ENCODE data around the gene ADARB2.
"Not testable (repeated sequence)": the region's sequence is repeated elsewhere in the genome, so short reads cannot be mapped to it uniquely, and the experiment has no call there.

Gene ADARB2

DNA sequence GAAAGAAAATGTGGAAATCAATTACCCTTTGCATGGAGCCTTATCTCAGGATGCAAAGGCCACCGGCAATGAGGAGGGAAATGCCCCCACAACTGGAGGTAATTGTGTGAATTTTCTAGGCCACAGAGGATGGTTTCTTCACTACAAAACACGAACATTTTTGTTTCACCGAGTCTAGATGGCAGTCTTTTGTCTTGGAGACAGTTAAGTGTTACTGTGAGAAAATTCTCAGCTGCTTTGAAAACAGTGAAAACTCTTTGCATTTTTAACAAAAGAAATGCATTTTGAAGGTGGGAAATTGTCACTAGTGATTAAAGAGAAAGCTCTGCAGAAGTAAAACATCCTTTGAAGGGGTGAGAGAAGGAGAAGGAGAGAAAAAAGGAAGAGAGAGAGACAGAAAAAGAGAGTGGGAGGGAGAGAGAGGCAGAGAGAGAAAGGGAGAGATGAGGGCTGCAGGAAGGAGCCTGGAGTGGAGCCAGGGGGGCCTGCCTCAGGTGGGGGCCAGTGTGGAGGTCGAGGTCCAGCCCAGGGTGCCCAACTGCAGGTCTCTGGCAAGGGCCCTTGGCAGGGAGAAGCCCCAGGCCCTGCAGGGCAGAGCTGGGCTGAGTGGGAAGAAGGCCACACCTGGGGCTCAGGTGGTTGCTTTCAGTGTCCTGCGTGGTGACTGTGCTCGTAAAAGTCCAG lies 261.4 kb downstream of the ADARB2 start:
- peaks cover 3% of the 10 kb centered on the region for H3K36me3 Mint-ChIP-seq

DNA sequence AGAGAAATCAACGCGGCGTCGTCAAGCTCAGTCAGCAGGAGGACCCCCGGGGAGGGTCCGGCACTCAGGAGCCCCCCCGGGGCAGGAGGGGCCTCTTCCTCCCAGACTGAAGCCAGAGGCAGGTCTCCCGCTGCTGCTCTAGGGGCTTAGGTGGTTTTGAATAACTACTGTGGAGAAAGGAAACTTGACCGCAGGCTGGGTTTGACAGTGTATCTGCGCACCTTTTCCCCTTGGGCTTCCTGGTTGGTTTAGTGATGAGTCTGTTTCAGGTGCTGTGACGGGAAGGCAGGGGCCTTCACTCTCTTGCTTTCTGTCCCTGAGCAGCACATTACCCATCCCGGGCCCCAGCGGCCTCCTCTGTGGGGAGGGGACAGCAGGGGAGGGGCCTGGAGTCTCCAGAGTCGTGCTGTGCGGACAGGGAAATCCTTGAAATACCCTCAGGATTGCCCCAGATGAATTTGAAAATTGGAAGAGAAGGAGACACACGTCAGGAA lies 262.2 kb downstream of the ADARB2 start:
- Mint-ChIP-seq H3K27me3 (no peaks in the 10 kb centered on the region), H3K9me3 (peaks cover 2% of the 10 kb centered on the region), H3K36me3 (peaks cover 3% of the 10 kb centered on the region), H3K27ac (no peak overlapping the region), H3K4me3 (no peak overlapping the region), H3K4me1 (peaks cover 17% of the 10 kb centered on the region)
- ATAC-seq (ENCODE audit: low read depth) (no peak), DNase-seq (ENCODE audit: low spot score in 2 of 2) (no peak)

More for the DNA sequence above, 261.4 kb downstream of the ADARB2 start:
- ATAC-seq (ENCODE audit: low read depth) (no peak), DNase-seq (ENCODE audit: low spot score in 2 of 2) (no peak)
- no peaks in the 10 kb centered on the region for H3K27me3 Mint-ChIP-seq
- H3K27ac Mint-ChIP-seq = peak overlapping the region; percentile 12
- H3K4me3 Mint-ChIP-seq = no peak overlapping the region
- H3K4me1 Mint-ChIP-seq = peaks cover 19% of the 10 kb centered on the region
- H3K9me3 Mint-ChIP-seq = peaks cover 3% of the 10 kb centered on the region

DNA sequence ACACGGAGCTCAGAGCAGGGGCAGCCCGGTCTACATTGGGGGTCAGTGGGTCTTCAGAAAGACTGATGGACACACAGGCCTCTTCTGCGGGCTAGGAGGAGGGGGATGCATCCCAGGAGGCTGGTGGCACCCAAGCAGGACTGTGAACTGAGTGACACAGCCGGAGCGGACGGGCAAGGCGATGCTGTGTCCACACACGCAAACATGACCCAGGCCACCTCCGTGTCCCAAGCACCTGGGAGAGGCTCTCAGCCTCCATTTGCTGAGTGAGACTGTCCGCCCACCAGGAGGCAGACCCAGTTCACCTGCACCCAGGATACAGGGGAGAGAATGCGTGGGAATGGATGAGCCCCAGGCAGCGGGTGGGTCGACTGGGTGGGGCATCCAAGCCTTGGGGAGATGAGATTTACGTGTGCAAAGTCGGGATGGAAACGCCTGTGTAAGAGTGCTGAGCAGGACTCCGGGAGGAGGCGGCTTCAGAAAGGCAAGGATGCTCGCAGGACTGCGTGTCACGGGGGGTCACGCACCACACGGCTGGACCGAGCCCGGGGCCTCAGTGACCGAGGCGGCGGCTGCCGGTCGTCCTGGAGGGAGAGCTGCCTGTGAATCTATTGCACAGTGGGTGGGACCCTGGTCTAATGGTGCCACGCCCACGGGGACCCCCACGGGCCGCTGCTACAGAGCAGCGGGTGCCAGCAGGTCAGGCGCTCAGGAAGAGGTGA lies 262.8 kb downstream of the ADARB2 start:
- ATAC-seq (ENCODE audit: low read depth) (no peak), DNase-seq (ENCODE audit: low spot score in 2 of 2) (no peak)
- H3K9me3 Mint-ChIP-seq = peaks cover 2% of the 10 kb centered on the region
- peaks cover 18% of the 10 kb centered on the region for H3K4me1 Mint-ChIP-seq
- H3K36me3 Mint-ChIP-seq = peaks cover 3% of the 10 kb centered on the region
- no peak overlapping the region for H3K27ac Mint-ChIP-seq
- no peak overlapping the region for H3K4me3 Mint-ChIP-seq
- no peaks in the 10 kb centered on the region for H3K27me3 Mint-ChIP-seq

DNA sequence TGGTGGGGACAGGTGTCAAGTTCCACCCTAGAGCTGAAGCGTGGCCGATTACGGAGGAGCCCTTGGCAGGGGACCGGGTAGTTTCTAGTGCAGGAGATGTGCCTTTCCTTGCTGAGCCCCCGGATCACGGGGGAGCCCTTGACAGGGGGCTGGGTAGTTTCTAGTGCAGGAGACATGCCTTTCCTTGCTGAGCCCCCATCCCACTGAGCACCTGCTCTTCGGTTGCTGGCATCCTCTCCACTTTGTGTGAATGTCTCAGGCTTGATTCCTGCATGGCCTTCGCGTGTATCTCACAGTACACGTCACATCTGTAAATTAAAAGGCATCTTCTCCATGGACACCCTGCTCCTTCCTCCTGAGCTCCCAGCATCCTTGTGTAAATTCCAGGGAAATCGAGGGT lies 263.5 kb downstream of the ADARB2 start:
- H3K27ac Mint-ChIP-seq = no peak overlapping the region
- H3K36me3 Mint-ChIP-seq = peaks cover 3% of the 10 kb centered on the region
- no peak overlapping the region for H3K4me3 Mint-ChIP-seq
- no peak for DNase-seq (ENCODE audit: low spot score in 2 of 2)
- H3K9me3 Mint-ChIP-seq = peaks cover 2% of the 10 kb centered on the region
- no peak for ATAC-seq (ENCODE audit: low read depth)
- peaks cover 20% of the 10 kb centered on the region for H3K4me1 Mint-ChIP-seq
- no peaks in the 10 kb centered on the region for H3K27me3 Mint-ChIP-seq

DNA sequence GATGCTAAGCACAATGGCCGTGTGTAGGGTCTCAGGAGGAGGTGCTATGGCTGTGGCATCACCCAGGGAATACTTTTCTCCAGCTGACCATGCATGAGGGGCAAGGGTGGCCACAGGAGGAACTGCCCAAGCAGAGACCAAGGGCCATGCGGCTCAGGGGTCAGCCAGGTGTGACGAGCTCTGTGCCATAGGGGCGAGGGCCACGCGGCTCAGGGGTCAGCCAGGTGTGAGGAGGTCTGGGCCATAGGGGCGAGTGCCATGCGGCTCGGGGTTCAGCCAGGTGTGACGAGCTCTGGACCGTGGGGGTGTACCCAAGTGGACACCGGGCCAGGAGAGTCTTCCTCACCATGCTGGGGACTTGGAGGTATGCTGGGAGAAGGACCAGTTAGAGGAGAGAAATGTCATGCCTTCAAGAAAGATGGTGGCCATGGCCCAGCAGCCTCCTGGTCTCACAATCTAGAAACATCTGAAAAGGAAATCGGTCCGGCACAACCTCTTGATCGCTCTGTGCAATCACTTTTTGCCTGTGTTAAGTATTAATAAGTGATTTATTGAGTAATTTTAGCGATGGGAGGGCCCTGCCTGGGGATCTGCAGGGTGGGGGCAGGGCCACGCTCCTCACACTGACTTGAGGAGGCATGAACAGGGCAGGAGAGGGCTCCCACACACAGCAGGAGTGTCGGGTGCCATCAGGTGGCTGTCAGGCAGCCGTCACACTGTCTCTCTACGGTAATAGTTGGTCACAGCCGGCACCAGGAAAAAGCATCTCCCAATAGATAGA lies 265.0 kb downstream of the ADARB2 start:
- ATAC-seq (ENCODE audit: low read depth) = no peak
- peaks cover 20% of the 10 kb centered on the region for H3K4me1 Mint-ChIP-seq
- H3K27ac Mint-ChIP-seq = no peak overlapping the region
- no peaks in the 10 kb centered on the region for H3K9me3 Mint-ChIP-seq
- no peak overlapping the region for H3K4me3 Mint-ChIP-seq
- DNase-seq (ENCODE audit: low spot score in 2 of 2) = no peak
- H3K27me3 Mint-ChIP-seq = no peaks in the 10 kb centered on the region
- H3K36me3 Mint-ChIP-seq = no peaks in the 10 kb centered on the region

DNA sequence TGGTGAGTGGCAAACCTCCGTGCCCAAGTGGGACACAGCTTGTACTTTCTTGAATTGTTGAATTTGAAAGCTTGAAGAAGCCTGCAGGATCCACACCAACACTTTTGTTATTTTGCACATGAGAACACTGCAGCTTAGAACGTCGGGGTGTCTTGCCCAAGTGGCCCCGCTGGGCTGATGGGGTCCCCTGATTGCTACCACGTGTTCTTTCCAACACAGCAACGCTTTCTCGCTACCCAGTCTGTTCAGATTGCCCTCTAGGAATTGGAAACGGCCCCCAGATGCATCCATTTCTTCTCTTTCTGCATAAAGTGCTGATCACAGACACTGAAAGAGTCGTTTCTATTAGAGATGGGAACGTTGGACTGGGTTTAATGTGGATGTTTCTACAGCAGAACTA lies 268.5 kb downstream of the ADARB2 start:
- Mint-ChIP-seq H3K27ac (no peak overlapping the region), H3K9me3 (no peaks in the 10 kb centered on the region), H3K27me3 (no peaks in the 10 kb centered on the region), H3K4me1 (peaks cover 18% of the 10 kb centered on the region), H3K36me3 (no peaks in the 10 kb centered on the region), H3K4me3 (no peak overlapping the region)
- DNase-seq (ENCODE audit: low spot score in 2 of 2) = no peak
- ATAC-seq (ENCODE audit: low read depth) = no peak

DNA sequence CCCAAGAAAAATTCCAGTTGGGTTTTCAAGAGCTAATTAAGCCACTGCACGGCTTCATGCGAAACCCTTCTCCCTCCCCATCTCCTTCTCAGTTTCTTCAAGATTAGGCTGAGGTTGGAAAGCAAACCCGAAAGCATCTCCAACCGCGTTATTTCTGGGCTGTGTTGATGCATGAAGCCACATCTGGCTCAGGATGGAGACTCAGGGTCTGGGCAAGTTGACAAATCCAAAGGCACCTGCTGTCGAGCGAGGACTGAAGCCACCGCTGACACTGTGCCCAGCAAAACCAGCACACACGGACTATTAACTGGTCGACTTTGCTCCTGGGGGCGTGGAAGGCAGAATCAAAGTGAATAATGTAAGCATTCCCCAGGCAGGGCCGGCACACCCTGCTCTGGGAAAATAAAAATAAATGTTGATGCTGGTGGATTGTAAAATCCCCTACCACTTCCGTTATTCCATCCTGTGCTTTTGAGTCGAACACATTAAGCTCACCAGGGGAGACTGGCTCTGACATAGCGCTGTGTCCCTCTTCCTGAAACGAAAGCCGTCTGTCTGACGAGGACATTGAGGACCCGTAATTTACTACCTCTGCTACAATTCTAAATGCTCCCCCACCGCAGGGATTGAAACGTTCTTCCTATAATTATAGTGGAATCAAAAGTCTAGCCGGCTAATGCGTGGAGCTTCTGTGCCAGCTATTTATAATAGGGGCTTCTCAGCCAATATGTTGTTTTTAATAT lies 269.8 kb downstream of the ADARB2 start:
- Mint-ChIP-seq H3K4me3 (no peak overlapping the region), H3K4me1 (peaks cover 24% of the 10 kb centered on the region), H3K27ac (no peak overlapping the region), H3K27me3 (no peaks in the 10 kb centered on the region), H3K36me3 (no peaks in the 10 kb centered on the region), H3K9me3 (no peaks in the 10 kb centered on the region)
- ATAC-seq (ENCODE audit: low read depth) (no peak), DNase-seq (ENCODE audit: low spot score in 2 of 2) (no peak)

DNA sequence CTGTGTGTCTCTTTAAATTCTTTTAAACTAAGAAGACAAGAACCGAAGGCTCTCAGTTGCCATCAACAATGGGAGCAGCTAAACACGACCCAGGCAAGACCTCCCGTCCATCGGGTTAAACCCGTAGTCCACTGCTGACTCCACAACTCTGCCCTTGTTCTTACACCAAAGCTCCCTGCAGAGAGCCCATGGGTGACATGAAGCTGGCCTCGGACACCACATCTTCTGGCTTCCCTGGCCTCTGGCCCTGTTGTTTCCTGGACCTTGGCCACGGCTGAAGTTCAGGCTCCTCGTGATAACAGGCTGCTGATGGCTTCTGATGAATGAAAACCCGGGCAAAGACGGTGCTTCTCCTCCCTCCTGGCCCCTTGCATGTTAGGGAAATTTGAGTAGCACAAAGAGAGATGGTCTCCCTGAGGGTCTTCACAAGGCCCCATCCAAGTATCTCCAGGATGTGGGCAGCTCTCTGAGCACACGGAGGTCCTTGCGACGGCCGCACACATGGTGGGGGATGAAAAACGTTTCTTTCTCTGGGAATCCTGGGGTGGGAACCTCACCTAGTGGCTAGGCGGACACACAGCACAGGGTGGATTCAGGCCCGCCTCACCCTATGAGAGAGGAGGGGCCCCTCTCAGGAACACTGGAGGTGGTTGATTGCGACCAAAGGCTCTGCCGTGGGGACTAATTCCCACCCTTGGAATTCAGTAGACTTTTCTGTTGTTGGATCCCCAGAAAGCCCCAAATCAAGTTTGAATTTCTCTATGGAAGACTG lies 271.1 kb downstream of the ADARB2 start:
- Mint-ChIP-seq H3K9me3 (no peaks in the 10 kb centered on the region), H3K36me3 (no peaks in the 10 kb centered on the region), H3K27me3 (no peaks in the 10 kb centered on the region), H3K4me1 (peaks cover 28% of the 10 kb centered on the region), H3K27ac (peak overlapping the region; percentile 50), H3K4me3 (peak overlapping the region; percentile 79)
- ATAC-seq (ENCODE audit: low read depth) (no peak), DNase-seq (ENCODE audit: low spot score in 2 of 2) (no peak)

DNA sequence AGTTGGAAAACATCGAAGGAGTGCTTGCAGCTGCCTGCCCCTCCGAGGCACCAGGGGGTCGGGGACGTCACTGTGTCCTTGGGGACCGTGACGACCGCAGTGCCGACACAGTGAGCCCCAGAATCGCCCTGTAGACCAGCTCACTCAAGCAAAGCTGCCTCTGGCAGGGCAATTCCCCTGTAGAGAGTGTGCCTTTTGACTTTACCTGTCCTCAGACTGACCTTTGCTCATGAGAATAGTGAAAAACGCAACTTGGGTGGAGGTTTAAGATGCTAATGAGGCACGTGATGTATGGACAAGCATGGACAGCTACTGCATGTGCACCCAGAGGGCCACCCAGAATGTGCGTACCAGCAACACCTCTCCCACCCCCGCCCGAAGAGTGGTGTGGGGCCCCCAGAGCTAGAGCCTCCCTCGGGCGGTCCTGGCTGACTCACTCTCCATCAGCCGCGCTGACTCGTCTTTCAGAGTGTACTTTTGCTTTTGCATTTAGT lies 271.9 kb downstream of the ADARB2 start:
- Mint-ChIP-seq H3K4me1 (peaks cover 32% of the 10 kb centered on the region), H3K4me3 (peak overlapping the region; percentile 79), H3K36me3 (no peaks in the 10 kb centered on the region), H3K27ac (peak overlapping the region; percentile 50), H3K9me3 (no peaks in the 10 kb centered on the region), H3K27me3 (no peaks in the 10 kb centered on the region)
- ATAC-seq (ENCODE audit: low read depth) (peak; percentile 80), DNase-seq (ENCODE audit: low spot score in 2 of 2) (peak; percentile 30 to 55)

DNA sequence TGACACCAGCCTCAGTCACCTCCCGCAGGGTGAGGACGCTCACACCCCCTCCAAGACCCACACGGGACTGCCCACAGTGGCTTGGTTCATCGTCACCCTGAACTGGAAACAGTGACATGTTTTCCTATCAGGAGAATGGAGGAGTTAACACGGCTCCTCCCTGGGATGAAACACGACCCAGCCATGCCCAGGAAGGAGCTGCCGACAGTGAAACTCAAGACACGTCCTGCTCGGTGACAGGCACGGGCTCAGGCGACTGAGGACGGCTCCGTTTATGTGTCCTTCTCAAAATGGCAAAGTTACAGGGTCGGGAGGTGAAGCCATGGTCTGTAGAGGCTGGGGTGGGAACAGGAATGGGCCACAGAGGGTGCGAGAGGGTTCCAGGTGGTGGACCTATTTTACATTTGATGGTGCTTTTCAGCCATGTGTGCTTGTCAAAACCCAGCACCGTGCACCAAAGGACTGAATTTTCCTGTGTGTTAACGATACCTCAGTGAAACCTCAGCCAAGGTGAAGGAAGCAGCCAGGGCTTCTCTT lies 272.4 kb downstream of the ADARB2 start:
- no peak for ATAC-seq (ENCODE audit: low read depth)
- H3K9me3 Mint-ChIP-seq = no peaks in the 10 kb centered on the region

DNA sequence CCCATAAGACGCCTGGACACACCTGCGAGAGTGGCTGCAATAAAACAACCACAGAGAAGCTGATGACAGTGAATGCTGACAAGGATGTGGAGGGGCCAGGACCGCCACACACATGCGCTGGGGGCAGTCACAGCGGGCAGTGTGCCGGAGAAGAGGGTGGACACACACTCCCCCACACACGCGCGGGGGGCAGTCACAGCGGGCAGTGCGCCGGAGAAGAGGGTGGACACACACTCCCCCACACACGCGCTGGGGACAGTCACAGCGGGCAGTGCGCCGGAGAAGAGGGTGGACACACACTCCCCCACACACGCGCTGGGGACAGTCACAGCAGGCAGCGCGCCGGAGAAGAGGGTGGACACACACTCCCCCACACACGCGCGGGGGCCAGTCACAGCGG lies 273.4 kb downstream of the ADARB2 start:
- peak overlapping the region; percentile 42 for H3K27ac Mint-ChIP-seq
- DNase-seq (ENCODE audit: low spot score in 2 of 2); H3K9me3 Mint-ChIP-seq; H3K36me3 Mint-ChIP-seq; H3K27me3 Mint-ChIP-seq; ATAC-seq (ENCODE audit: low read depth); H3K4me3 Mint-ChIP-seq: not testable (repeated sequence)
- peaks cover 29% of the 10 kb centered on the region for H3K4me1 Mint-ChIP-seq

More for the DNA sequence above, 272.4 kb downstream of the ADARB2 start:
- no peak for DNase-seq (ENCODE audit: low spot score in 2 of 2)
- H3K27me3 Mint-ChIP-seq = no peaks in the 10 kb centered on the region
- peaks cover 32% of the 10 kb centered on the region for H3K4me1 Mint-ChIP-seq
- H3K27ac Mint-ChIP-seq = peak overlapping the region; percentile 50
- H3K4me3 Mint-ChIP-seq = peak overlapping the region; percentile 79
- H3K36me3 Mint-ChIP-seq = no peaks in the 10 kb centered on the region

DNA sequence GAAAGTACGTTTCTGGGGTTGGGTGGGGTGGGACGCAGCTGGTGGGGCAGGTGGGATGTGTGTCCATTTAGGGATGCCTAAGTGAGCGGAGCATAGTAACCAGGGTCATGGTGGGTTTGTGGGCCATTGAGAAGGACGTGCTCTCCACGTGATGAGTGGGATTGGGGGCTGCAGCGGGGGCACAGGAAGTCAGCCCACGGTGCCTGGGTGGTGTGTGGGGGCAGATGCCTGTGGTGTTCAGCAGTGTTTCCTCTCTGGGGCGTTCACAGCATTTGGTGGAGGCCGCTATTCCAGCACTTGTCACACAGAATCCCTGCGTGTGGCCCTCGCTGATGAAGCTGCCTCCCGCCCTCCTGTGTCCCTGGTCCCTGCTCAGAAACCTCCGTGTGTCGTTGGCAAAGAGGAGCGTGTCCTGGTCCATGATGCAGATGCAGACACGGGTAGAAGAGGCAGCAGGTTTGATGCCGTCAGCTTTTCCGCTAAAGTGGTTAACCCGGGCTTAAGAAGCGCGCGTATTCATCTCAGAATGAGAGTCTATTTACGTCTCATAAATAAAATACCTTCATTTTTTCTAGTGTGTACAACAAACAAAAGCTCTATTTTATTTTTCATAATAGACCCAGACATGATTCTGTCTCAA lies 274.2 kb downstream of the ADARB2 start:
- H3K9me3 Mint-ChIP-seq = no peaks in the 10 kb centered on the region
- no peaks in the 10 kb centered on the region for H3K27me3 Mint-ChIP-seq
- H3K27ac Mint-ChIP-seq = peak overlapping the region; percentile 42
- ATAC-seq (ENCODE audit: low read depth) (peak; percentile 5), DNase-seq (ENCODE audit: low spot score in 2 of 2) (no peak)
- H3K36me3 Mint-ChIP-seq = no peaks in the 10 kb centered on the region
- H3K4me3 Mint-ChIP-seq = peak overlapping the region; percentile 65
- H3K4me1 Mint-ChIP-seq = peaks cover 29% of the 10 kb centered on the region
